Caki2 (cell line): ENCODE measurements around the gene SLC13A5. TPM values are rescaled to one million over a fixed set of nuclear protein-coding genes. Genes with fewer than 3 reads are reported as not detected.
A peak's percentile ranks its signal among the peaks of the same experiment; 100 is the strongest.

Experiments
- DNase-seq: peaks from one replicate; pipeline ENCODE4 v3.0.0-alpha.2; 2015; ENCODE audit warnings: low read depth
- in situ Hi-C: cut with HindIII; loops from 2 replicates; pipeline ENCODE4 v1.10.0; 2016; ENCODE audit warnings: low sequenced_read_pairs, low pct_unique_long_range_greater_than_20kb, mixed read lengths
- total RNA-seq: library from RNA; depleted of rRNA; stranded (reverse); fragments of >200 nt; shearing (Covaris generic); gene quantifications from 2 replicates; pipeline ENCODE4 v1.2.3, GENCODE V29; 2014; ENCODE audit warnings: low replicate concordance

SLC13A5 gene
- total RNA-seq, 1 experiment from 2014 or later: not detected

- peak; percentile 57 for DNase-seq
- in situ Hi-C loops: no loop called here
These were observed 58.1 kb downstream of the SLC13A5 start for GRCh38 chr17:6654841-6655731.

GRCh38 chr17:6651919-6652452 is 61.2 kb downstream of the SLC13A5 start:
- in situ Hi-C loops: no loop called here
- peak; percentile 62 for DNase-seq

- in situ Hi-C loops: no loop called here
- DNase-seq: peak; percentile 93
These were observed 61.7 kb downstream of the SLC13A5 start, which contains the start of the genes C17orf100 and MED31 for GRCh38 chr17:6651354-6651918. C17orf100 (plus strand) TSS chr17:6651762; CDS start chr17:6651914, 152 bp downstream. MED31 (minus strand) TSS chr17:6651605; CDS start chr17:6651528, 77 bp downstream.

GRCh38 chr17:6648181-6648580 is 65.0 kb downstream of the SLC13A5 start:
- DNase-seq: peak; percentile 19
- in situ Hi-C loops: no loop called here

- DNase-seq: no peak
- in situ Hi-C loops: no loop called here
These were observed 69.6 kb downstream of the SLC13A5 start for GRCh38 chr17:6643451-6644125.

- in situ Hi-C loops: no loop called here
- no peak for DNase-seq
These were observed 70.6 kb downstream of the SLC13A5 start for GRCh38 chr17:6642592-6642991.

- in situ Hi-C loops: no loop called here
- DNase-seq: no peak
These were observed 71.8 kb downstream of the SLC13A5 start for GRCh38 chr17:6641247-6641863.

- in situ Hi-C loops: no loop called here
These were observed 72.5 kb downstream of the SLC13A5 start, which contains the start of the genes KIAA0753 and TXNDC17 for GRCh38 chr17:6640536-6641246. KIAA0753 (minus strand) TSS chr17:6640711; CDS start chr17:6635103, 5,608 bp downstream. TXNDC17 (plus strand) TSS chr17:6641060; CDS start chr17:6641083, 23 bp downstream.

GRCh38 chr17:6639586-6640535 is 73.3 kb downstream of the SLC13A5 start:
- no peak for DNase-seq
- in situ Hi-C loops: no loop called here

More at GRCh38 chr17:6640536-6641246, 72.5 kb downstream of the SLC13A5 start, which contains the start of the genes KIAA0753 and TXNDC17:
- DNase-seq: peak; percentile 89

- in situ Hi-C loops: no loop called here
- no peak for DNase-seq
These were observed 74.1 kb downstream of the SLC13A5 start for GRCh38 chr17:6639014-6639585.

- in situ Hi-C loops: no loop called here
- DNase-seq: no peak
These were observed 74.9 kb downstream of the SLC13A5 start for GRCh38 chr17:6638046-6638908.

GRCh38 chr17:6637458-6637840 is 75.7 kb downstream of the SLC13A5 start:
- DNase-seq: no peak
- in situ Hi-C loops: no loop called here

- no peak for DNase-seq
- in situ Hi-C loops: no loop called here
These were observed 76.3 kb downstream of the SLC13A5 start for GRCh38 chr17:6636616-6637457.

- no peak for DNase-seq
- in situ Hi-C loops: no loop called here
These were observed 77.1 kb downstream of the SLC13A5 start for GRCh38 chr17:6636105-6636504.
